Keratinocyte (primary cell): ENCODE measurements around the gene HESX1. TPM values are rescaled to one million over a fixed set of nuclear protein-coding genes. Genes with fewer than 3 reads are reported as not detected.

ENCODE experiments used
- DNase-seq: peaks from one replicate; pipeline ENCODE4 v3.0.0-alpha.2; 2011; ENCODE audit warnings: low read depth, missing footprints, low spot score
- FAIRE-seq: peaks from 2 replicates; lab custom pipeline; 2011; peaks lifted over from hg19 to GRCh38; lab: Jason Lieb, UNC
- H2AFZ ChIP-seq: 2 replicates; pipeline ENCODE4 v1.6.0; 2012; ENCODE audit warnings: low read length, control low read depth, inconsistent platforms; ENCODE audit not compliant: control insufficient read depth
- H3K27ac ChIP-seq: 2 replicates; pipeline ENCODE4 v1.5.1; 2011; ENCODE audit warnings: low read length; ENCODE audit not compliant: control insufficient read depth, insufficient read depth
- H3K27me3 ChIP-seq: 3 replicates; pipeline ENCODE4 v1.6.0; 2011; ENCODE audit warnings: low read length; ENCODE audit not compliant: control insufficient read depth, insufficient read depth; ENCODE audit errors: extremely low read depth
- H3K36me3 ChIP-seq, 2 experiments: 2 replicates in 1 of 2; 3 replicates in 1 of 2; pipeline ENCODE4 v1.5.1; 2011; ENCODE audit warnings: low read length in 2 of 2, mild to moderate bottlenecking in 1 of 2; ENCODE audit not compliant: control insufficient read depth in 2 of 2, insufficient read depth in 2 of 2; ENCODE audit errors: extremely low read depth in 1 of 2
- H3K4me1 ChIP-seq: 3 replicates; pipeline ENCODE4 v1.5.1; 2011; ENCODE audit warnings: low read length; ENCODE audit not compliant: control insufficient read depth, insufficient read depth; ENCODE audit errors: extremely low read depth
- H3K4me2 ChIP-seq: 3 replicates; pipeline ENCODE4 v1.6.0; 2011; ENCODE audit warnings: low read depth, low read length; ENCODE audit not compliant: control insufficient read depth, insufficient read depth; ENCODE audit errors: extremely low read depth
- H3K4me3 ChIP-seq, 3 experiments: fragments of 200-600 bp in 1 of 3; sonication (generic) in 1 of 3; 2 replicates in 2 of 3; 3 replicates in 1 of 3; pipeline ENCODE4 v1.5.1; 2011 to 2016; ENCODE audit warnings: low read length in 3 of 3, mild to moderate bottlenecking in 3 of 3, control low read depth in 2 of 3, inconsistent platforms in 1 of 3, low read depth in 1 of 3, mixed read lengths in 1 of 3, mixed run types in 1 of 3, moderate library complexity in 1 of 3; ENCODE audit not compliant: control insufficient read depth in 2 of 3, insufficient read depth in 2 of 3; ENCODE audit errors: extremely low read depth in 1 of 3
- H3K79me2 ChIP-seq: 2 replicates; pipeline ENCODE4 v1.6.0; 2012; ENCODE audit warnings: low read length; ENCODE audit not compliant: control insufficient read depth, insufficient read depth
- H3K9ac ChIP-seq: 3 replicates; pipeline ENCODE4 v1.6.0; 2011; ENCODE audit warnings: low read length; ENCODE audit not compliant: control insufficient read depth, insufficient read depth; ENCODE audit errors: extremely low read depth
- H3K9me1 ChIP-seq: 3 replicates; pipeline ENCODE4 v1.6.0; 2011; ENCODE audit warnings: low read length; ENCODE audit not compliant: control insufficient read depth, insufficient read depth; ENCODE audit errors: extremely low read depth
- H3K9me3 ChIP-seq: 2 replicates; pipeline ENCODE4 v1.5.1; 2012; ENCODE audit warnings: low read depth, low read length; ENCODE audit not compliant: control insufficient read depth
- H4K20me1 ChIP-seq: 3 replicates; pipeline ENCODE4 v1.6.0; 2011; ENCODE audit warnings: low read length; ENCODE audit not compliant: control insufficient read depth, insufficient read depth; ENCODE audit errors: extremely low read depth
- CTCF ChIP-seq, 3 experiments: IDR thresholded peaks in 1 of 3; conservative IDR thresholded peaks in 1 of 3; optimal IDR thresholded peaks in 1 of 3; 2 replicates in 2 of 3; 3 replicates in 1 of 3; pipeline versions ENCODE3 to v1.5.1; 2011; ENCODE audit warnings: low read length in 3 of 3, mild to moderate bottlenecking in 3 of 3, moderate library complexity in 2 of 3, control low read depth in 1 of 3, inconsistent platforms in 1 of 3; ENCODE audit not compliant: insufficient read depth in 2 of 3; ENCODE audit errors: extremely low read depth in 1 of 3
- EZH2 ChIP-seq: IDR thresholded peaks from one replicate; pipeline ENCODE4 v1.6.1; 2012; ENCODE audit warnings: inconsistent platforms, mild to moderate bottlenecking, low read length, moderate library complexity
- dilution Hi-C: fragments of 300-500 bp; cut with MboI; formaldehyde crosslinking; loops from one replicate; pipeline ENCODE4 v1.7.0; 2020; ENCODE audit warnings: low sequenced_read_pairs; ENCODE audit not compliant: extremely low pct_ligation_motif_present
- polyA plus RNA-seq, 5 experiments: library from polyadenylated mRNA; depleted of rRNA in 3 of 5; stranded (reverse) in 3 of 5; stranded (forward) in 1 of 5; unstranded in 1 of 5; fragments of >200 nt; gene quantifications; 1 replicate in 1 of 5; 2 replicates in 3 of 5; 3 replicates in 1 of 5; pipeline versions ENCODE4 v1.2.1 to v1.2.3, GENCODE V29; 2011 to 2012; ENCODE audit warnings: missing spikeins in 2 of 5, low read depth in 1 of 5, low replicate concordance in 1 of 5

The HESX1 gene
- polyA plus RNA-seq, 1 donor (not counting 4 experiments of a cell fraction or from before 2014, with no cell fraction given), result 0.29 TPM

- Histone ChIP-seq H3K4me3 (no peak overlapping the region), H3K27me3 (peaks cover 22% of the 10 kb centered on the region), H3K9me1 (no peaks in the 10 kb centered on the region), H4K20me1 (peaks cover 3% of the 10 kb centered on the region), H3K79me2 (no peaks in the 10 kb centered on the region), H3K36me3 (no peaks in the 10 kb centered on the region), H3K9ac (no peak overlapping the region), H2AFZ (no peak overlapping the region), H3K4me1 (no peaks in the 10 kb centered on the region), H3K9me3 (no peaks in the 10 kb centered on the region), H3K4me2 (no peak overlapping the region), H3K27ac (no peak overlapping the region)
- dilution Hi-C loops, result no loop called here
- FAIRE-seq (no peak), DNase-seq (no peak)
- TF ChIP-seq CTCF (optimal IDR thresholded peaks at IDR 0.05 in 1 of 3, IDR thresholded peaks at IDR 0.05 in 1 of 3, conservative IDR thresholded peaks at IDR 0.05 in 1 of 3; ENCODE audit: extremely low read depth in 1 of 3, insufficient read depth in 2 of 3, low read length in 3 of 3), result no peak
- no peak for TF ChIP-seq EZH2
Observed at GRCh38 chr3:57161915-57162314, 37.9 kb downstream of the HESX1 start.

- Histone ChIP-seq H3K27ac (no peak overlapping the region), H3K9ac (no peak overlapping the region), H3K4me3 (no peak overlapping the region), H3K4me2 (no peak overlapping the region), H3K4me1 (no peaks in the 10 kb centered on the region), H2AFZ (no peak overlapping the region), H4K20me1 (peaks cover 3% of the 10 kb centered on the region), H3K9me3 (no peaks in the 10 kb centered on the region), H3K9me1 (no peaks in the 10 kb centered on the region), H3K36me3 (no peaks in the 10 kb centered on the region), H3K79me2 (no peaks in the 10 kb centered on the region), H3K27me3 (peaks cover 18% of the 10 kb centered on the region)
- dilution Hi-C loops, result no loop called here
- FAIRE-seq, result no peak
- TF ChIP-seq EZH2, result no peak
- no peak for TF ChIP-seq CTCF (optimal IDR thresholded peaks at IDR 0.05 in 1 of 3, IDR thresholded peaks at IDR 0.05 in 1 of 3, conservative IDR thresholded peaks at IDR 0.05 in 1 of 3; ENCODE audit: extremely low read depth in 1 of 3, insufficient read depth in 2 of 3, low read length in 3 of 3)
- no peak for DNase-seq
Observed at GRCh38 chr3:57160765-57161538, 38.8 kb downstream of the HESX1 start.
